Neutrophil (primary cell): ENCODE results near the gene TMEM79.

Experiments used
- H3K27ac ChIP-seq: fragments of 200-600 bp; sonication (generic); 2 replicates; pipeline ENCODE4 v1.5.1; 2016; ENCODE audit warnings: mild to moderate bottlenecking, moderate library complexity
- H3K27me3 ChIP-seq: fragments of 200-600 bp; sonication (generic); 2 replicates; pipeline ENCODE4 v1.6.0; 2016; ENCODE audit warnings: mild to moderate bottlenecking
- H3K36me3 ChIP-seq: fragments of 200-600 bp; sonication (generic); 2 replicates; pipeline ENCODE4 v1.5.1; 2017
- H3K4me1 ChIP-seq, 2 experiments: fragments of 200-600 bp in 1 of 2; sonication (generic) in 1 of 2; 1 replicate in 1 of 2; 2 replicates in 1 of 2; pipeline versions ENCODE4 v1.5.1 to v1.6.1; 2013 to 2016; ENCODE audit warnings: low read depth in 1 of 2, low read length in 1 of 2, mild to moderate bottlenecking in 1 of 2, moderate library complexity in 1 of 2; ENCODE audit not compliant: control insufficient read depth in 1 of 2, insufficient read depth in 1 of 2
- H3K4me3 ChIP-seq, 2 experiments: fragments of 200-600 bp in 1 of 2; sonication (generic) in 1 of 2; 1 replicate in 1 of 2; 2 replicates in 1 of 2; pipeline ENCODE4 v1.5.1; 2013 to 2016; ENCODE audit warnings: low read depth in 1 of 2, low read length in 1 of 2, mild to moderate bottlenecking in 1 of 2, moderate library complexity in 1 of 2
- H3K9me3 ChIP-seq: fragments of 200-600 bp; sonication (generic); 2 replicates; pipeline ENCODE4 v1.5.1; 2016
- CTCF ChIP-seq: fragments of 200-600 bp; sonication (generic); IDR thresholded peaks from 2 replicates; pipeline ENCODE4 v1.5.1; 2016; ENCODE audit warnings: antibody characterized with exemption

Gene TMEM79

DNA sequence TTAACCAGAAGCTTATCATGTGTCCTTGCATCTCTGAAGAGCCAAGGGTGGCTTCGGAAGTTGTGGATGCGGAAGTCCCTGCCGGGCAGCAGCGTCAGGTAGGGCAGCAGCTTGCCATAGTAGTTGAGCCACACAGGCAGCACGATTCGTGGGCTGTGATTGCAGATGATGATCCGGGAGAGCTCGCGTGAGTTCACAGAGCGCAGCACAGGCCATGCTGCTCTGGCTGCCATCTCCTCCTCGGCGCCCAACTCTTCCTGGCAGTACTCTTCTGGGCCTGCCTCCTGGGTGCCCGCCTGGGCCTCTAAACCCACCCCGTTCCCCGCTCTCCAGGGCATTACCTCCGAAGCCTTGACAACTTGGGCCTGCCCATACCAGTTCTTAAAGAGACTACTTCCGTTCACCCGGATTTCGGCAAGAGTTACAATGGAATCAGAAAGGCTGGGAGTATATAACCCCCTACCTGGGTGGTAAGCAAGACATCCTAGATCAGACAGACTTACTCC, 14.8 kb downstream of the TMEM79 start, which contains the start of gene VHLL:
Gene VHLL, minus strand, starts transcription at position 456 of the 506 bp plus-strand sequence. Its CDS starts 118 bp downstream, at position 338.
- Histone ChIP-seq H3K36me3 (peaks cover 3% of the 10 kb centered on the region), H3K27ac (no peak within 1 kb of the TSS)
- TF ChIP-seq CTCF = no peak

DNA sequence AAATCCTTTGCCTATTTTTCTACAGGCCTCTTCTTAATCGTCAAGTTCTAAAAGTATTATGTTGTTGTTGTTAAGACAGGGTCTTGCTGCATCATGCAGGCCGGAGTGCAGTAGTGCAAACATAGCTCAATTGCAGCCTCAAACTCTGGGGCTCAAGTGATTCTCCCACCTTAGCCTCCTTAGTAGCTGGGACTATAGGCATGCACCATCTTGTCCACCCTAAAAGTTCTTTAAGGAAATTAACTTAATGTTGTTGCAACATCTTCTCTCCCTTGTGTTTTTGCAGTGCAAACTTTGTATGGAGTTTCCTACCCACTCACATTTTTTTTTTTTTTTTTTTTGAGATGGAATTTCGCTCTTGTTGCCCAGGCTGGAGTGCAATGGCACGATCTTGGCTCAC, 19.1 kb downstream of the TMEM79 start:
- Histone ChIP-seq H3K36me3 (peaks cover 15% of the 10 kb centered on the region), H3K9me3 (no peaks in the 10 kb centered on the region), H3K27ac (no peak overlapping the region), H3K4me3 (no peak overlapping the region), H3K4me1 (peaks cover 0 to 5% of the 10 kb centered on the region in 2 experiments), H3K27me3 (no peaks in the 10 kb centered on the region)
- no peak for TF ChIP-seq CTCF

More for the DNA sequence above, 14.8 kb downstream of the TMEM79 start, which contains the start of gene VHLL:
- Histone ChIP-seq H3K4me3 (no peak within 1 kb of the TSS), H3K27me3 (no peaks in the 10 kb centered on the region), H3K4me1 (peaks cover 15 to 20% of the 10 kb centered on the region in 2 experiments), H3K9me3 (no peaks in the 10 kb centered on the region)

- Histone ChIP-seq H3K27me3 (no peaks in the 10 kb centered on the region), H3K36me3 (peaks cover 35% of the 10 kb centered on the region), H3K27ac (no peak overlapping the region), H3K4me1 (peaks cover 0 to 5% of the 10 kb centered on the region in 2 experiments), H3K4me3 (no peak overlapping the region), H3K9me3 (no peaks in the 10 kb centered on the region)
- no peak for TF ChIP-seq CTCF
Observed at GRCh38 chr1:156305215-156305614, 21.1 kb downstream of the TMEM79 start.

GRCh38 chr1:156308078-156308477, 24.0 kb downstream of the TMEM79 start:
- Histone ChIP-seq H3K36me3 (peaks cover 54% of the 10 kb centered on the region), H3K27me3 (no peaks in the 10 kb centered on the region), H3K27ac (no peak overlapping the region), H3K4me1 (peaks cover 5 to 6% of the 10 kb centered on the region in 2 experiments), H3K4me3 (no peak overlapping the region), H3K9me3 (no peaks in the 10 kb centered on the region)
- TF ChIP-seq CTCF = no peak

DNA sequence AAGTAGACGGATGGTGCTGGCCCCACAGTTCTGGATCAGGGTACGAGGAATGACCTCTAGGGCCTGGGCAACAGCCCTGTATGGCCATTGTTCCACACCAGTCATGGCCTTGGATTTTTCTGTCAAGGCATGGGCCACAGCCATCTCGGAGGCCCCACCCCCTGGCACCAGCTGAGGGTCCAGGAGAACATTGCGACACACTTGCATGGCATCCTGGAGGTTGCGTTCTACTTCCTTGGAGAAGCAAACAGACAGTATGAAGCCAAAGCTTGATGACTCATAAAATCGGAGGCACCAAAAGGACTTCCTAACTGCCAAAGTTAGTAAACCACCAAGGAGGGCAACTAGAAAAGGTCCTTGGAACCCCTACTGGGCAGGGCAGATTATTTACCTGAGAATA, 26.8 kb downstream of the TMEM79 start:
- Histone ChIP-seq H3K36me3 (peaks cover 68% of the 10 kb centered on the region), H3K4me1 (peaks cover 0 to 6% of the 10 kb centered on the region in 2 experiments), H3K4me3 (no peak overlapping the region), H3K27ac (no peak overlapping the region), H3K9me3 (no peaks in the 10 kb centered on the region), H3K27me3 (no peaks in the 10 kb centered on the region)
- TF ChIP-seq CTCF = no peak
